ENCODE results near the gene MTX2. TPM values are rescaled to one million over a fixed set of nuclear protein-coding genes. Genes with fewer than 3 reads are reported as not detected.

MTX2 gene
- total and polyA plus RNA-seq, 4 donors, result 11.8 to 23.5 (median 12.7) TPM

- DNase-seq (ENCODE audit: low spot score), result no peak
- H3K9me3 ChIP-seq (ENCODE audit: control insufficient read depth in 4 of 4, low read length in 3 of 4), result no peaks in the 10 kb centered on the region
- WGBS, result 97% methylated on average over 3 of the region's 3 CpGs
- H3K4me3 ChIP-seq (ENCODE audit: low read depth in 1 of 3, low read length in 3 of 3), result no peak overlapping the region
- no peaks in the 10 kb centered on the region for H3K36me3 ChIP-seq (ENCODE audit: control insufficient read depth in 4 of 4, insufficient read depth in 3 of 4, low read depth in 1 of 4, low read length in 3 of 4)
- no peaks in the 10 kb centered on the region for H3K27me3 ChIP-seq (ENCODE audit: control insufficient read depth in 4 of 4, insufficient read depth in 4 of 4, low read length in 3 of 4)
- H3K27ac ChIP-seq (ENCODE audit: low read depth in 1 of 2, low read length in 2 of 2), result no peak overlapping the region
- no peak overlapping the region for H3K9ac ChIP-seq (ENCODE audit: low read depth in 1 of 2, low read length in 2 of 2)
- TF ChIP-seq RAD21 (IDR thresholded peaks at IDR 0.05) (no peak), ZBTB33 (IDR thresholded peaks at IDR 0.05) (no peak), MAX (IDR thresholded peaks at IDR 0.05) (no peak), GABPA (IDR thresholded peaks at IDR 0.05 in 1 of 2, conservative IDR thresholded peaks at IDR 0.05 in 1 of 2) (no peak), CTCF (IDR thresholded peaks at IDR 0.05; ENCODE audit: low read depth, low read length, missing input control) (no peak), HNF4A (conservative IDR thresholded peaks at IDR 0.05) (no peak), SP1 (IDR thresholded peaks at IDR 0.05) (no peak), RXRA (IDR thresholded peaks at IDR 0.05) (no peak), REST (IDR thresholded peaks at IDR 0.05) (no peak), HNF4G (IDR thresholded peaks at IDR 0.05) (no peak), ATF3 (IDR thresholded peaks at IDR 0.05) (no peak), NR2F2 (IDR thresholded peaks at IDR 0.05) (no peak)
- peaks cover 0 to 2% (median 0%) of the 10 kb centered on the region in 4 donors for H3K4me1 ChIP-seq (ENCODE audit: control insufficient read depth in 4 of 4, insufficient read depth in 4 of 4, low read length in 3 of 4)
Observed at GRCh38 chr2:176280156-176280555, 10.9 kb downstream of the MTX2 start.

- H3K9me3 ChIP-seq (ENCODE audit: control insufficient read depth in 4 of 4, low read length in 3 of 4), result no peaks in the 10 kb centered on the region
- H3K27me3 ChIP-seq (ENCODE audit: control insufficient read depth in 4 of 4, insufficient read depth in 4 of 4, low read length in 3 of 4), result no peaks in the 10 kb centered on the region
- no peaks in the 10 kb centered on the region for H3K36me3 ChIP-seq (ENCODE audit: control insufficient read depth in 4 of 4, insufficient read depth in 3 of 4, low read depth in 1 of 4, low read length in 3 of 4)
- WGBS, result 97% methylated on average over 3 of the region's 3 CpGs
- H3K4me1 ChIP-seq (ENCODE audit: control insufficient read depth in 4 of 4, insufficient read depth in 4 of 4, low read length in 3 of 4), result peaks cover 0 to 2% (median 0%) of the 10 kb centered on the region in 4 donors
- DNase-seq (ENCODE audit: low spot score), result no peak
- no peak overlapping the region for H3K27ac ChIP-seq (ENCODE audit: low read depth in 1 of 2, low read length in 2 of 2)
- no peak overlapping the region for H3K9ac ChIP-seq (ENCODE audit: low read depth in 1 of 2, low read length in 2 of 2)
- H3K4me3 ChIP-seq (ENCODE audit: low read depth in 1 of 3, low read length in 3 of 3), result no peak overlapping the region
- TF ChIP-seq RXRA (IDR thresholded peaks at IDR 0.05) (no peak), NR2F2 (IDR thresholded peaks at IDR 0.05) (no peak), ATF3 (IDR thresholded peaks at IDR 0.05) (no peak), RAD21 (IDR thresholded peaks at IDR 0.05) (no peak), ZBTB33 (IDR thresholded peaks at IDR 0.05) (no peak), FOXA1 (IDR thresholded peaks at IDR 0.05) (no peak), CTCF (IDR thresholded peaks at IDR 0.05; ENCODE audit: low read depth, low read length, missing input control) (no peak)
Observed at GRCh38 chr2:176280867-176281658, 11.8 kb downstream of the MTX2 start.

All from liver (tissue), 9 donors.